NCI-H1694 treated with DMSO at 0.1 percent for 48 hours (cell line): ENCODE measurements around the gene XIRP1.

ENCODE experiments used
- DNase-seq: peaks from one replicate; lab custom pipeline; 2025; lab: John Stamatoyannopoulos, UW

XIRP1 gene

GRCh38 chr3:39166932-39167532 is 25.4 kb downstream of the XIRP1 start:
- DNase-seq = no peak

GRCh38 chr3:39166134-39166710 is 26.2 kb downstream of the XIRP1 start:
- no peak for DNase-seq

GRCh38 chr3:39165518-39165917 is 26.9 kb downstream of the XIRP1 start:
- no peak for DNase-seq

- no peak for DNase-seq
These were observed 28.0 kb downstream of the XIRP1 start for GRCh38 chr3:39164414-39164813.

- DNase-seq = no peak
These were observed 34.2 kb downstream of the XIRP1 start for GRCh38 chr3:39158148-39158715.

- DNase-seq = no peak
These were observed 35.0 kb downstream of the XIRP1 start for GRCh38 chr3:39157359-39157758.

GRCh38 chr3:39156421-39156820 is 36.0 kb downstream of the XIRP1 start:
- no peak for DNase-seq

GRCh38 chr3:39154280-39155021 is 37.9 kb downstream of the XIRP1 start:
- no peak for DNase-seq

- no peak for DNase-seq
These were observed 38.5 kb downstream of the XIRP1 start for GRCh38 chr3:39153977-39154279.

GRCh38 chr3:39150803-39151631 is 41.4 kb downstream of the XIRP1 start:
- DNase-seq = no peak

- peak; percentile 34 for DNase-seq
These were observed 42.1 kb downstream of the XIRP1 start for GRCh38 chr3:39150148-39150802.

- DNase-seq = no peak
These were observed 42.8 kb downstream of the XIRP1 start for GRCh38 chr3:39149498-39150147.

GRCh38 chr3:39149059-39149455 is 43.3 kb downstream of the XIRP1 start:
- DNase-seq = no peak

GRCh38 chr3:39148435-39149058 is 43.8 kb downstream of the XIRP1 start:
- DNase-seq = no peak

GRCh38 chr3:39147711-39148434 is 44.5 kb downstream of the XIRP1 start:
- no peak for DNase-seq

- peak; percentile 25 for DNase-seq
These were observed 45.5 kb downstream of the XIRP1 start for GRCh38 chr3:39146611-39147591.

- DNase-seq = no peak
These were observed 46.3 kb downstream of the XIRP1 start for GRCh38 chr3:39146083-39146501.

GRCh38 chr3:39144748-39145380 is 47.5 kb downstream of the XIRP1 start:
- DNase-seq = no peak
